Lower leg skin (tissue), 3 donors: ENCODE results near the gene ANKH.

Experiments used
- CTCF ChIP-seq, 3 donors: fragments of 450-650 bp; IDR thresholded peaks; one replicate each; pipeline ENCODE4 v1.5.1; 2016; ENCODE audit warnings: antibody characterized with exemption in 3 of 3, mild to moderate bottlenecking in 3 of 3, moderate library complexity in 2 of 3
- POLR2A ChIP-seq, 2 donors: fragments of 450-650 bp; IDR thresholded peaks; one replicate each; pipeline ENCODE4 v1.6.1; 2016 to 2017; ENCODE audit warnings: antibody characterized with exemption in 2 of 2, mild to moderate bottlenecking in 1 of 2, moderate library complexity in 1 of 2

GRCh38 chr5:14790911-14791310 lies 80.7 kb downstream of the ANKH start:
- TF ChIP-seq CTCF (IDR thresholded peaks at IDR 0.05) (no peak), POLR2A (IDR thresholded peaks at IDR 0.05) (no peak)
